GM12878 (cell line): ENCODE results near the gene CFAP58. TPM values are rescaled to one million over a fixed set of nuclear protein-coding genes. Genes with fewer than 3 reads are reported as not detected.

ENCODE experiments used
- BCL11A ChIP-seq: IDR thresholded peaks from 2 replicates; pipeline ENCODE4 v1.6.1; 2011; ENCODE audit warnings: low read depth, low read length
- CBFB ChIP-seq: IDR thresholded peaks from 2 replicates; pipeline ENCODE4 v1.6.1; 2016; ENCODE audit warnings: antibody characterized with exemption, low read depth
- CHD1 ChIP-seq: IDR thresholded peaks from 2 replicates; pipeline ENCODE4 v1.6.1; 2012; ENCODE audit warnings: low read depth, low read length, improper control_type of control experiment
- CTCF ChIP-seq, 3 experiments: IDR thresholded peaks in 2 of 3; conservative IDR thresholded peaks in 1 of 3; 2 replicates each; pipeline ENCODE4 v1.5.1; 2011; ENCODE audit warnings: low read depth in 3 of 3, low read length in 3 of 3, mild to moderate bottlenecking in 3 of 3, control low read depth in 2 of 3, moderate library complexity in 2 of 3, inconsistent platforms in 1 of 3, mixed read lengths in 1 of 3; ENCODE audit not compliant: control insufficient read depth in 2 of 3, insufficient read depth in 1 of 3; ENCODE audit errors: extremely low read depth in 1 of 3
- EGR1 ChIP-seq, 2 experiments: IDR thresholded peaks; 1 replicate in 1 of 2; 2 replicates in 1 of 2; pipeline ENCODE4 v1.6.1; 2011 to 2012; ENCODE audit warnings: low read depth in 2 of 2, low read length in 2 of 2, borderline replicate concordance in 1 of 2, mild to moderate bottlenecking in 1 of 2, moderate library complexity in 1 of 2
- ELK1 ChIP-seq: IDR thresholded peaks from 2 replicates; pipeline ENCODE4 v1.6.1; 2012; ENCODE audit warnings: low read depth, low read length, improper control_type of control experiment
- IKZF1 ChIP-seq: fragments of 450-650 bp; conservative IDR thresholded peaks from 2 replicates; pipeline ENCODE4 v1.6.1; 2017; ENCODE audit warnings: antibody characterized with exemption, mild to moderate bottlenecking
- JUNB ChIP-seq: IDR thresholded peaks from 2 replicates; pipeline ENCODE4 v1.6.1; 2016; ENCODE audit warnings: antibody characterized with exemption, mild to moderate bottlenecking
- MXI1 ChIP-seq: fragments of 150-350 bp; IDR thresholded peaks from 2 replicates; pipeline ENCODE4 v1.6.1; 2011; ENCODE audit warnings: low read depth, mild to moderate bottlenecking, inconsistent platforms, low read length, improper control_type of control experiment
- NR2C2 ChIP-seq: IDR thresholded peaks from 2 replicates; pipeline ENCODE4 v1.6.1; 2011; ENCODE audit warnings: borderline replicate concordance, low read depth; ENCODE audit not compliant: control insufficient read depth, insufficient read length
- PAX5 ChIP-seq: IDR thresholded peaks from 2 replicates; pipeline ENCODE4 v1.6.1; 2011; ENCODE audit warnings: low read depth, low read length, borderline replicate concordance
- RELB ChIP-seq: fragments of 450-650 bp; IDR thresholded peaks from 2 replicates; pipeline ENCODE4 v1.6.1; 2017; ENCODE audit warnings: low read depth, mild to moderate bottlenecking, moderate library complexity
- SUPT20H ChIP-seq: IDR thresholded peaks from 2 replicates; pipeline ENCODE4 v1.6.1; 2011; ENCODE audit warnings: low read depth, mild to moderate bottlenecking, low read length, moderate library complexity, borderline replicate concordance; ENCODE audit not compliant: control insufficient read depth
- TCF7 ChIP-seq: IDR thresholded peaks from 2 replicates; pipeline ENCODE4 v1.6.1; 2014; ENCODE audit warnings: antibody characterized with exemption, borderline replicate concordance
- ZSCAN29 ChIP-seq: fragments of 450-650 bp; IDR thresholded peaks from 2 replicates; pipeline ENCODE4 v1.6.1; 2017; ENCODE audit warnings: mild to moderate bottlenecking, moderate library complexity
- polyA plus RNA-seq, 11 experiments: library from polyadenylated mRNA; depleted of rRNA in 4 of 11; unstranded in 6 of 11; stranded (reverse) in 5 of 11; fragments of >200 nt; fragmentation: Nextera tagmentation in 4 of 11; fragmentation: Illumina TruSeq in 1 of 11; extraction: Ambion mirVana in 4 of 11; extraction: Trizol in 1 of 11; gene quantifications; 1 replicate in 1 of 11; 2 replicates in 10 of 11; pipeline versions ENCODE4 v1.2.1 to v1.2.3, GENCODE V29; 2011 to 2016; ENCODE audit warnings: inconsistent platforms in 2 of 11, missing spikeins in 2 of 11, low read depth in 1 of 11
- total RNA-seq, 4 experiments: library from RNA; depleted of rRNA in 3 of 4; stranded (reverse); fragments of >200 nt in 3 of 4; fragmentation: Illumina TruSeq in 1 of 4; extraction: Trizol in 1 of 4; gene quantifications; 2 replicates each; pipeline versions ENCODE4 v1.2.1 to v1.2.3, GENCODE V29; 2013 to 2021
- TF ChIP-seq, protein P1 (sequence below): IDR thresholded peaks from 2 replicates; pipeline ENCODE4 v1.6.1; 2012; ENCODE audit warnings: mild to moderate bottlenecking, low read depth, low read length

Gene CFAP58
- total and polyA plus RNA-seq, 10 of the 15 experiments (the other 5 are each of a cell fraction or from before 2014, with no cell fraction given), result 0.03 to 0.35 (median 0.21) TPM

DNA sequence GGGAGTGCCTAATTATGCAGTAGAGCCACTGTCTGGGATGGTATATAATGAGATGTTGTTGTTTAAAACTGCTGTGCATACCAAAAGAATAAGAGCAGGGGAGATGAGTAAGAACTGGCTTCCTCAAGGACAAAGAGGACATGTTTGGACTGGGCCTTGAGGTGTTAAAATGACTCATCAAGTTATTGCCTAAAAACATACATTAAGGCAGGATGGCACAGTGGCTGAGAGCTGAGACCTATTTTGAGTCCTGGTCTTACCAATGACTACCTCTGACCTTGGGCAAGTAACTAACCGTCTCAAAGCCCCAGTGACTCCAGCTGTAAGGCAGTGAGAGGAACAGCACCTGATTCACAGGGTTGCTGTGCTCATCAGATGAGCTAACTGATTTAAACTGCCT lies 71.1 kb downstream of the CFAP58 start (continued):
- TF ChIP-seq CHD1 (no peak), ELK1 (no peak), ZSCAN29 (no peak), TCF7 (no peak), MXI1 (no peak), BCL11A (peak; percentile 41; the same call in 1 of the 2 replicates), PAX5 (no peak), RELB (no peak), NR2C2 (no peak), JUNB (peak; percentile 76), EGR1 (IDR thresholded peaks at IDR 0.05; ENCODE audit: borderline replicate concordance in 1 of 2, low read depth in 2 of 2, low read length in 2 of 2) (no peak), CBFB (no peak), IKZF1 (no peak), CTCF (IDR thresholded peaks at IDR 0.05 in 2 of 3, conservative IDR thresholded peaks at IDR 0.05 in 1 of 3; ENCODE audit: control insufficient read depth in 2 of 3, extremely low read depth in 1 of 3, insufficient read depth in 1 of 3, low read depth in 3 of 3, low read length in 3 of 3) (no peak), SUPT20H (no peak)
- TF ChIP-seq, protein P1, sequence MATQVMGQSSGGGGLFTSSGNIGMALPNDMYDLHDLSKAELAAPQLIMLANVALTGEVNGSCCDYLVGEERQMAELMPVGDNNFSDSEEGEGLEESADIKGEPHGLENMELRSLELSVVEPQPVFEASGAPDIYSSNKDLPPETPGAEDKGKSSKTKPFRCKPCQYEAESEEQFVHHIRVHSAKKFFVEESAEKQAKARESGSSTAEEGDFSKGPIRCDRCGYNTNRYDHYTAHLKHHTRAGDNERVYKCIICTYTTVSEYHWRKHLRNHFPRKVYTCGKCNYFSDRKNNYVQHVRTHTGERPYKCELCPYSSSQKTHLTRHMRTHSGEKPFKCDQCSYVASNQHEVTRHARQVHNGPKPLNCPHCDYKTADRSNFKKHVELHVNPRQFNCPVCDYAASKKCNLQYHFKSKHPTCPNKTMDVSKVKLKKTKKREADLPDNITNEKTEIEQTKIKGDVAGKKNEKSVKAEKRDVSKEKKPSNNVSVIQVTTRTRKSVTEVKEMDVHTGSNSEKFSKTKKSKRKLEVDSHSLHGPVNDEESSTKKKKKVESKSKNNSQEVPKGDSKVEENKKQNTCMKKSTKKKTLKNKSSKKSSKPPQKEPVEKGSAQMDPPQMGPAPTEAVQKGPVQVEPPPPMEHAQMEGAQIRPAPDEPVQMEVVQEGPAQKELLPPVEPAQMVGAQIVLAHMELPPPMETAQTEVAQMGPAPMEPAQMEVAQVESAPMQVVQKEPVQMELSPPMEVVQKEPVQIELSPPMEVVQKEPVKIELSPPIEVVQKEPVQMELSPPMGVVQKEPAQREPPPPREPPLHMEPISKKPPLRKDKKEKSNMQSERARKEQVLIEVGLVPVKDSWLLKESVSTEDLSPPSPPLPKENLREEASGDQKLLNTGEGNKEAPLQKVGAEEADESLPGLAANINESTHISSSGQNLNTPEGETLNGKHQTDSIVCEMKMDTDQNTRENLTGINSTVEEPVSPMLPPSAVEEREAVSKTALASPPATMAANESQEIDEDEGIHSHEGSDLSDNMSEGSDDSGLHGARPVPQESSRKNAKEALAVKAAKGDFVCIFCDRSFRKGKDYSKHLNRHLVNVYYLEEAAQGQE, result no peak
- TF ChIP-seq, all 136 proteins: peak for 8
